AG04449 (cell line): ENCODE results near the gene CTNNBL1.

Experiments
- CTCF ChIA-PET: fragments of 350-600 bp; formaldehyde crosslinking; extraction: SDS; loops from one replicate; lab custom pipeline; 2021; ENCODE audit warnings: antibody characterized with exemption; lab: Yijun Ruan, JAX
- POLR2A ChIA-PET: fragments of 400-600, 350-600 bp; formaldehyde crosslinking; extraction: SDS; loops from one replicate; lab custom pipeline; 2020; ENCODE audit warnings: antibody characterized with exemption, inconsistent platforms; lab: Yijun Ruan, JAX
- DNase-seq: peaks from one replicate; pipeline ENCODE4 v3.0.0-alpha.2; 2010; ENCODE audit warnings: low read depth, low spot score
- H3K4me3 ChIP-seq: 2 replicates; pipeline ENCODE4 v1.5.1; 2011; ENCODE audit warnings: low read depth, mild to moderate bottlenecking, control low read depth, low read length
- TF ChIP-seq, protein P1 (sequence below): IDR thresholded peaks from one replicate; pipeline ENCODE4 v1.5.1; 2011; ENCODE audit warnings: mild to moderate bottlenecking, moderate library complexity, low read length, control low read depth, inconsistent platforms; ENCODE audit not compliant: insufficient read depth; ENCODE audit errors: missing control alignments

CTNNBL1 gene

DNA sequence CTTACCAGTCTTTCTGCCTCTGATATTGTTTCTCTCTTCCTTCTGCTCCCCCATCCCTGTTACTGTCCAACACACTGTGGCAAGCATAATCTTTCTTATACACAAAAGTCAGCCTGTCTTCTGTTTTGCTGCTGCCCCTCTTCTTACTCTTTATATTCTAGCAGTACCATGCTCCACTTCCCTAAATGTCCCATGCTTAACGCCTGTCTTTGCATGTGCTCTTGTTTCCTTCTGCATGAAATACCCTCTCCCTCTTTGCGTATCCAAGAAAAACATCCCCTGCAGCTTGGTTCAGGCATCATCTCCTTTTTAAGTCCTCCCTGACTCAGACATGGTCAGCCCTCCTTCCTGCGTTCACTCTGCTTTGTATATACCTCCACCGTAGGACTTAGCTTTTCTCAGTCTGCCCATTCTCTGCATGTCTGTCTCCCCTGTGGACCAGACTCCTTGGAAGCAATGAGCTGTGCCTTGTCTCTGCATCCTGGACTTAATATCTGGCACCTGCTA, 103.9 kb downstream of the CTNNBL1 start:
- ChIA-PET CTCF (interaction anchor here (1.6 kb wide), 1 partner anchor 9 kb away, joined by 3 read pairs; no protein-coding TSS in a partner anchor), POLR2A (no interaction called here)
- no peak overlapping the region for H3K4me3 ChIP-seq
- TF ChIP-seq, protein P1, sequence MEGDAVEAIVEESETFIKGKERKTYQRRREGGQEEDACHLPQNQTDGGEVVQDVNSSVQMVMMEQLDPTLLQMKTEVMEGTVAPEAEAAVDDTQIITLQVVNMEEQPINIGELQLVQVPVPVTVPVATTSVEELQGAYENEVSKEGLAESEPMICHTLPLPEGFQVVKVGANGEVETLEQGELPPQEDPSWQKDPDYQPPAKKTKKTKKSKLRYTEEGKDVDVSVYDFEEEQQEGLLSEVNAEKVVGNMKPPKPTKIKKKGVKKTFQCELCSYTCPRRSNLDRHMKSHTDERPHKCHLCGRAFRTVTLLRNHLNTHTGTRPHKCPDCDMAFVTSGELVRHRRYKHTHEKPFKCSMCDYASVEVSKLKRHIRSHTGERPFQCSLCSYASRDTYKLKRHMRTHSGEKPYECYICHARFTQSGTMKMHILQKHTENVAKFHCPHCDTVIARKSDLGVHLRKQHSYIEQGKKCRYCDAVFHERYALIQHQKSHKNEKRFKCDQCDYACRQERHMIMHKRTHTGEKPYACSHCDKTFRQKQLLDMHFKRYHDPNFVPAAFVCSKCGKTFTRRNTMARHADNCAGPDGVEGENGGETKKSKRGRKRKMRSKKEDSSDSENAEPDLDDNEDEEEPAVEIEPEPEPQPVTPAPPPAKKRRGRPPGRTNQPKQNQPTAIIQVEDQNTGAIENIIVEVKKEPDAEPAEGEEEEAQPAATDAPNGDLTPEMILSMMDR, result no peak
- no peak for DNase-seq

DNA sequence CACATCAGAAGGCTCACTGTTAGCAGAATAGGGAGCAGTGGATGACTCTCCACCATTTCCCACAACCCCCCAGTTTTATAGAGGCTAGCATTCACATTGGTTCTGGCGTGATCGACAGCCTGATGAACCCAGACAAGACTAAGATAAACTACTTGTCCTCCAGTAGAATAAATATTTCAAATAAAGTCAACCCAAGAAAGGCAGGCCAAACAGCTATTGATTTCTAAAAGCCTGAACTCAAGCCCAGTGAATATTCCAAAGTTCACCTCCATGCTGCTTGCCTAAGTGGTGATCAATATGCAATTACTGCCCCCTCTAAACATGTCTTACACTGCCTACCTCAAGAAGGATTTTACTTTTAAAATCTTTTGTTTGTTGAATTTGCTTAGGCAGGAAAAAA, 104.5 kb downstream of the CTNNBL1 start:
- ChIA-PET POLR2A (no interaction called here), CTCF (no interaction called here)
- no peak for DNase-seq
- TF ChIP-seq, protein P1, result no peak
- H3K4me3 ChIP-seq, result no peak overlapping the region

- TF ChIP-seq, protein P1, result no peak
- ChIA-PET CTCF (no interaction called here), POLR2A (no interaction called here)
- H3K4me3 ChIP-seq, result no peak overlapping the region
- DNase-seq, result no peak
These were observed 106.8 kb downstream of the CTNNBL1 start for GRCh38 chr20:37800618-37801017.

DNA sequence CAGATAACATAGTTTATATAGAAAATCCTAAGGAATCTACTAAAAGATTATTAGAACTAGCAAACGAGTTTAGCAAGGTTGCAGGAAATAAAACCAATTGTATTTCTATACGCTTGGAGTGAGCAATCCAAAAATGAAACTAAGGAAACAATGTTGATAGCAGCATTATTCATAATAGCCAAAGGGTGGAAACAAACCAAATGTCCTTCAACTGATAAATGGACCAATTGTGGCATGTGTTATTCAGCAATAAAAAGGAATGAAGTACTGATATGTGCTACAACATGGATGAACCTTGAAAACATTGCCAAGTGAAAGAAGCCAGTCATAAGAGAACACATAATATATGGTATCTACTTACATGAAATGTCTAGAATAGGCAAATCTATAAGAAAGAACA, 108.1 kb downstream of the CTNNBL1 start:
- no peak overlapping the region for H3K4me3 ChIP-seq
- TF ChIP-seq, protein P1, result no peak
- POLR2A ChIA-PET, result no interaction called here
- CTCF ChIA-PET, result no interaction called here
- DNase-seq, result no peak

DNA sequence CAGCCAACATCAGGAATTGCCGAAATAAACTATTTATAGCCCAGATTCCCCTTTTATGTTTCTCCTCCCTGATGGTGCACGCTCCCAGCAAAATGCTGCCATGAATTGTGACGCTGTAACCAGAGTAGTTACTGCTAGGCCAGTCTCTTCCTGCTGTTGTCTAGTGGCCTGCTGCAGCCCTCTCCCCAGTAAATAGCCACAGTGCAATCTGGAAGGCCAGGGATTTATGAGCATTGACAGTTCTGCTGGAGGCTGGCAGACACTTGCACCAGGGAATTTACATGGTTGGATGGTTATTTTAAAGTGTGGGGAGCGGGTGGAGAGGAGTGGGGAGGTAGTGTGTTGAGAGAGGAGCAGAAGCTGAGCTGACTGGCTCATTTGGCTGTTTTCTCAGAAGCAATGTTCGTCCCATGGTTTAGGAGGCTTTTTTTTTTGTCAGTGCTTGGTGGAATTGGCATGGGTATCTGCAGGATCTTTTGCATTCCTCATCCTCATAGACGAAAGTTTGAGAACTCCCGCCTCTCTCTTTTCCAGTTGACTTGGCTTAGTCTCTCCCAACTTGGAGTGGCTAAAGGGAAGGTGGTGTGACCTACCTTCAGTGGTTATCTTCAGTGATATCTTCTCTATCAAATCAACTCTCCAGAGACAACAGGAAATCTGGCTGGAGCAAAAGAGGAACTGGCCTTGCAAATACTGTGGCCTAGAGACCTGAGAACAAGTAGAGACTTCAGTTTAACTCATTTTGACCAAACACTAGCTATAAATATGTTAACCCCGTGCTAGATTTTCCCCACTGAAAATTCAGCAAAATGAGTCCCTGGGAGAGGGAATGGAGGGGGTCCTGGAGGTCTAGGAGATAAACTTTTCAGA, 109.8 kb downstream of the CTNNBL1 start:
- no peak overlapping the region for H3K4me3 ChIP-seq
- CTCF ChIA-PET, result no interaction called here
- DNase-seq, result no peak
- TF ChIP-seq, protein P1, result no peak
- POLR2A ChIA-PET, result no interaction called here
